Stimulated activated CD4-positive, alpha-beta T cell treated with anti-CD3 and anti-CD28 coated beads, Interleukin-2, amount 100 ng/mL, for 4 hours (primary cell): ENCODE data around the gene FARP1.
"Not testable (repeated sequence)": the region's sequence is repeated elsewhere in the genome, so short reads cannot be mapped to it uniquely, and the experiment has no call there.

Experiments used
- DNase-seq: peaks from one replicate; pipeline ENCODE4 v3.0.0-alpha.2; 2020; ENCODE audit warnings: low read depth

Gene FARP1

GRCh38 chr13:98230762-98231161, 87.9 kb downstream of the FARP1 start:
- not testable (repeated sequence) for DNase-seq

GRCh38 chr13:98232456-98232855, 89.6 kb downstream of the FARP1 start:
- no peak for DNase-seq

- no peak for DNase-seq
Measured at GRCh38 chr13:98233127-98233526, 90.2 kb downstream of the FARP1 start.

GRCh38 chr13:98234348-98234747, 91.5 kb downstream of the FARP1 start:
- no peak for DNase-seq

- no peak for DNase-seq
Measured at GRCh38 chr13:98236197-98236596, 93.3 kb downstream of the FARP1 start.

- DNase-seq: no peak
Measured at GRCh38 chr13:98237331-98237730, 94.4 kb downstream of the FARP1 start.

GRCh38 chr13:98239162-98240076, 96.5 kb downstream of the FARP1 start:
- no peak for DNase-seq

GRCh38 chr13:98240135-98240534, 97.2 kb downstream of the FARP1 start:
- no peak for DNase-seq

GRCh38 chr13:98240974-98241373, 98.1 kb downstream of the FARP1 start:
- no peak for DNase-seq

- no peak for DNase-seq
Measured at GRCh38 chr13:98241976-98242375, 99.1 kb downstream of the FARP1 start.

- DNase-seq: no peak
Measured at GRCh38 chr13:98242403-98242802, 99.5 kb downstream of the FARP1 start.

GRCh38 chr13:98243929-98244272, 101.0 kb downstream of the FARP1 start:
- DNase-seq: no peak

- no peak for DNase-seq
Measured at GRCh38 chr13:98246538-98247172, 103.8 kb downstream of the FARP1 start.

- DNase-seq: no peak
Measured at GRCh38 chr13:98251708-98252107, 108.8 kb downstream of the FARP1 start.

GRCh38 chr13:98252931-98253470, 110.1 kb downstream of the FARP1 start:
- DNase-seq: no peak

GRCh38 chr13:98253526-98253925, 110.6 kb downstream of the FARP1 start:
- no peak for DNase-seq

- DNase-seq: no peak
Measured at GRCh38 chr13:98254513-98254912, 111.6 kb downstream of the FARP1 start.

GRCh38 chr13:98258226-98258625, 115.3 kb downstream of the FARP1 start:
- DNase-seq: no peak

GRCh38 chr13:98260357-98261164, 117.7 kb downstream of the FARP1 start:
- DNase-seq: no peak

GRCh38 chr13:98261165-98261702, 118.3 kb downstream of the FARP1 start:
- DNase-seq: no peak

GRCh38 chr13:98262292-98262691, 119.4 kb downstream of the FARP1 start:
- no peak for DNase-seq

- no peak for DNase-seq
Measured at GRCh38 chr13:98263841-98264240, 120.9 kb downstream of the FARP1 start.
